Measurements from ENCODE around the gene ECI1.

DNA sequence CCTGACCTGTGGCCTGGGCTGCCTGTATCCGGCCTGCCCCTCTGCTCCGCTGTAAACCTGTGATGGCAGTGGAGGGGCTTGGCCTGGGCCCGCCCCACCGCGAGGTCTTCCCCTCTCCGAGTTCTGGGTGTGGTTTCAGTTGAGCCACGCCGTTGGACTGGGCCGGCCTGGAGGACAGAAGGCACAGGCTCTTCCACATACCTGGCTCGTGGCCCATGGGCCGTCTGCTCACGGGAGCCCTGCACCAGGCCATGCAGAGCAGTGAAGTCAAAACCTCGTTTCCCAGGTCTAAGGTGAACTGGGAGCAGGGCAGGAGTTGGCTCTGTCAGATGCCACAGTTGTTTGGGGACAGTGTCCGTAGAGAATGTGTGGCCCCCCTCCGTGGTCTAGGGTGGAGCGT, 22.1 kb upstream of the ECI1 start:
- TF ChIP-seq, protein P1, sequence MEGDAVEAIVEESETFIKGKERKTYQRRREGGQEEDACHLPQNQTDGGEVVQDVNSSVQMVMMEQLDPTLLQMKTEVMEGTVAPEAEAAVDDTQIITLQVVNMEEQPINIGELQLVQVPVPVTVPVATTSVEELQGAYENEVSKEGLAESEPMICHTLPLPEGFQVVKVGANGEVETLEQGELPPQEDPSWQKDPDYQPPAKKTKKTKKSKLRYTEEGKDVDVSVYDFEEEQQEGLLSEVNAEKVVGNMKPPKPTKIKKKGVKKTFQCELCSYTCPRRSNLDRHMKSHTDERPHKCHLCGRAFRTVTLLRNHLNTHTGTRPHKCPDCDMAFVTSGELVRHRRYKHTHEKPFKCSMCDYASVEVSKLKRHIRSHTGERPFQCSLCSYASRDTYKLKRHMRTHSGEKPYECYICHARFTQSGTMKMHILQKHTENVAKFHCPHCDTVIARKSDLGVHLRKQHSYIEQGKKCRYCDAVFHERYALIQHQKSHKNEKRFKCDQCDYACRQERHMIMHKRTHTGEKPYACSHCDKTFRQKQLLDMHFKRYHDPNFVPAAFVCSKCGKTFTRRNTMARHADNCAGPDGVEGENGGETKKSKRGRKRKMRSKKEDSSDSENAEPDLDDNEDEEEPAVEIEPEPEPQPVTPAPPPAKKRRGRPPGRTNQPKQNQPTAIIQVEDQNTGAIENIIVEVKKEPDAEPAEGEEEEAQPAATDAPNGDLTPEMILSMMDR (IDR thresholded peaks at IDR 0.05), result no peak
- TF ChIP-seq POLR2A (IDR thresholded peaks at IDR 0.05), result no peak
